ENCODE results near the gene PHF14.
"Not testable (repeated sequence)": the region's sequence is repeated elsewhere in the genome, so short reads cannot be mapped to it uniquely, and the experiment has no call there.

The PHF14 gene, protein sequence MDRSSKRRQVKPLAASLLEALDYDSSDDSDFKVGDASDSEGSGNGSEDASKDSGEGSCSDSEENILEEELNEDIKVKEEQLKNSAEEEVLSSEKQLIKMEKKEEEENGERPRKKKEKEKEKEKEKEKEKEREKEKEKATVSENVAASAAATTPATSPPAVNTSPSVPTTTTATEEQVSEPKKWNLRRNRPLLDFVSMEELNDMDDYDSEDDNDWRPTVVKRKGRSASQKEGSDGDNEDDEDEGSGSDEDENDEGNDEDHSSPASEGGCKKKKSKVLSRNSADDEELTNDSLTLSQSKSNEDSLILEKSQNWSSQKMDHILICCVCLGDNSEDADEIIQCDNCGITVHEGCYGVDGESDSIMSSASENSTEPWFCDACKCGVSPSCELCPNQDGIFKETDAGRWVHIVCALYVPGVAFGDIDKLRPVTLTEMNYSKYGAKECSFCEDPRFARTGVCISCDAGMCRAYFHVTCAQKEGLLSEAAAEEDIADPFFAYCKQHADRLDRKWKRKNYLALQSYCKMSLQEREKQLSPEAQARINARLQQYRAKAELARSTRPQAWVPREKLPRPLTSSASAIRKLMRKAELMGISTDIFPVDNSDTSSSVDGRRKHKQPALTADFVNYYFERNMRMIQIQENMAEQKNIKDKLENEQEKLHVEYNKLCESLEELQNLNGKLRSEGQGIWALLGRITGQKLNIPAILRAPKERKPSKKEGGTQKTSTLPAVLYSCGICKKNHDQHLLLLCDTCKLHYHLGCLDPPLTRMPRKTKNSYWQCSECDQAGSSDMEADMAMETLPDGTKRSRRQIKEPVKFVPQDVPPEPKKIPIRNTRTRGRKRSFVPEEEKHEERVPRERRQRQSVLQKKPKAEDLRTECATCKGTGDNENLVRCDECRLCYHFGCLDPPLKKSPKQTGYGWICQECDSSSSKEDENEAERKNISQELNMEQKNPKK

DNA sequence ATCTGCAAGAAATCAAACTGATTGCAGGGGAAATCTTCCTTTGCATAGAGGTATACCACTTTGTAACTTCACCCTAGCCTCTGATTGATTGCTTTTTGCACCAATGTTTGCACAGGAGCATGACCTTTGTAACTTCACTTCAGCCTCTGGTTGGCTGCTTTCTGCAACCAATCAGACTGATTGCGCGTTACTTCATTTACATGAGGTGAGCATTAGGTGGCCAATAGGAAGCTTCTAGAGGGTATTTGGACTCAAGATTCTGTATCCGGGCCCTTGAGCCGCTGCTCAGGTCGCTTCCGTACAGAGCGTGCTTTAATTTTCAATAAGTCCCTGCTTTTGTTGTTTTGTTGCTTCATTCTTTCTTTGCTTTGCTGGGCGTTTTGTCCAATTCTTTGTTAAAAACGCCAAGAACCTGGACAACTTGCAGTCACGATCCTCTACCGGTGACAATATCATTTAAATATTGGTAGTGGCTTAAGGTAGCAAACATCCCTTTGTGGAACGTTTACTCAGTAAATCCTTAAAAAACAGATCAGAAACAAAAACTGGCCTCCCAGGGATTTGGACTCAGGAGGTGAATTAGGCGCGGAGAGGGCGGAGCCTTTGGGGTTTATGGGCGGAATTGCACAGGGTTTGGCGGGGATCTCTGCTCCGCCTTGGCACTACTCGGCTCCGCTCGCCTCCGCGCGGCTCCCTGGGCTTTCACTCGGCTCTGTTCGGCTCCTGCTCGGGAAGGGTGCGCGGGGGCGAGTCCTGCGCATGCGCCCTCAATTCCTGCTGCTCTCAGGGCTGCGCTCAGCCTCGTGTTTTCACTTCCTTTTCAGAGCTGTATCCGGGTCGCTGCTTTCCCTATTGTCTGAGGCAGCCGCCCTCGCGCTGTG, at the start of gene PHF14:
Gene PHF14 (plus strand): TSS at position 812 of the 881 bp plus-strand sequence. CDS start 452 bp downstream, outside the sequence.
- peak within 1 kb of the TSS; percentile 93 for H3K27ac ChIP-seq
- TF ChIP-seq ZFX (IDR thresholded peaks at IDR 0.05): no peak
- TF ChIP-seq, protein P1, sequence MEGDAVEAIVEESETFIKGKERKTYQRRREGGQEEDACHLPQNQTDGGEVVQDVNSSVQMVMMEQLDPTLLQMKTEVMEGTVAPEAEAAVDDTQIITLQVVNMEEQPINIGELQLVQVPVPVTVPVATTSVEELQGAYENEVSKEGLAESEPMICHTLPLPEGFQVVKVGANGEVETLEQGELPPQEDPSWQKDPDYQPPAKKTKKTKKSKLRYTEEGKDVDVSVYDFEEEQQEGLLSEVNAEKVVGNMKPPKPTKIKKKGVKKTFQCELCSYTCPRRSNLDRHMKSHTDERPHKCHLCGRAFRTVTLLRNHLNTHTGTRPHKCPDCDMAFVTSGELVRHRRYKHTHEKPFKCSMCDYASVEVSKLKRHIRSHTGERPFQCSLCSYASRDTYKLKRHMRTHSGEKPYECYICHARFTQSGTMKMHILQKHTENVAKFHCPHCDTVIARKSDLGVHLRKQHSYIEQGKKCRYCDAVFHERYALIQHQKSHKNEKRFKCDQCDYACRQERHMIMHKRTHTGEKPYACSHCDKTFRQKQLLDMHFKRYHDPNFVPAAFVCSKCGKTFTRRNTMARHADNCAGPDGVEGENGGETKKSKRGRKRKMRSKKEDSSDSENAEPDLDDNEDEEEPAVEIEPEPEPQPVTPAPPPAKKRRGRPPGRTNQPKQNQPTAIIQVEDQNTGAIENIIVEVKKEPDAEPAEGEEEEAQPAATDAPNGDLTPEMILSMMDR (conservative IDR thresholded peaks at IDR 0.05): no peak

DNA sequence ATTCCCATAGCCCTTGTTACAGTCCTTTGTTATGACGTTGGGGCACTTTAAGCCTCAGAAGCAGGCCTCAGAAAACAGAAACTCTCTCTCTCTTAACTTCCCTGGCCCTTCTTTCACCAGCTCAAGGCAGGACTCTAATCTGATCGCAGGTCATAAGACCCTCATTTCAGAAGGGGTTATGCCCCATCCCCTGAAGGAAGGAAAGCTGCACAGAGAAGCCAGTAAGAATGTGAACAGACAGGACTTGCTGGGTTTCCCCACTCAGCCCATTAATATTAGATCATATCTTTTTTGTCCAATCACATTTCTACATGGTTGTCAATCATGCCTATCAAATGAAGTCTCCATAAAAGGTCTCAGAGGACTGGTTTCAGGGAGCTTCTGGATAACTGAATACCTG, 49.3 kb upstream of the PHF14 start:
- TF ChIP-seq, protein P1 (conservative IDR thresholded peaks at IDR 0.05): no peak
- no peak for TF ChIP-seq ZFX (IDR thresholded peaks at IDR 0.05)
- no peak overlapping the region for H3K27ac ChIP-seq

DNA sequence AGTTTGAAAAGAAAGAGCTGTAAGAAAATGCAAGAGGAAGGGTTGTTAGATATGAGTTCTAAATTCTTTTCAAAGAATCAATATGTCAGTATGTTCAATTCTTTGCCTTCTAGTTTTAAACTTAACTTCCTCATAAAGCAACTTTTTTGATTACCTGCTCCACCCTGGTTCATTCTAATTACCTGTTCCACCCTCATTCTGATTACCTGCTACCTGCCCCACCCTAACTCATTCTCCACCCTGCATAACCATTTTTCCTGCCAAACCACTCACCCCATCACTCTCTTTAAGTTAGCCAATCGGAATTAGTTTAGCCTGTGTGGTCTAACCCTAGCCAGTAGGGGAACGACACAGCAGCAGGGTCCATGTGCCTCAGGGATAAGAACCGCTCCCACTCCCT, 45.5 kb upstream of the PHF14 start:
- H3K27ac ChIP-seq: not testable (repeated sequence)

DNA sequence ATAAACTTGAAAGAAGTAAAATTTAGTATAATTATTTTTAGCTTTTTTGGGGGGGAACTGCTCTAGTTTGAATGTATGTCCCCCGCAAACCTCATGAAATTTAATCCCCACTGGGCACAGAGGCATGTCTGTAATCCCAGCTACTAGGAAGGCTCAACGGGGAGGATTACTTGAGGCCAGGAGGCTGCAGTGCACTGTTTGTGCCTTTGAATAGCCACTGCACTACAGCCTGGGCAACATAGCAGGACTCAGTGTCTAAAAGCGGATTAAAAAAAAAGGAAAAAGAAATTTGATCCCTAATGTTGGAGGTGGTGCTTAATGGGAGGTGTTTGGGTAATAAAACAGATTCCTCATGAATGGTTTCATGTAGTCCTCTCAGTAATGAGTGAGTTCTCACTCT, 43.1 kb upstream of the PHF14 start:
- TF ChIP-seq ZFX (IDR thresholded peaks at IDR 0.05): no peak
- TF ChIP-seq, protein P1 (conservative IDR thresholded peaks at IDR 0.05): no peak
- no peak overlapping the region for H3K27ac ChIP-seq

DNA sequence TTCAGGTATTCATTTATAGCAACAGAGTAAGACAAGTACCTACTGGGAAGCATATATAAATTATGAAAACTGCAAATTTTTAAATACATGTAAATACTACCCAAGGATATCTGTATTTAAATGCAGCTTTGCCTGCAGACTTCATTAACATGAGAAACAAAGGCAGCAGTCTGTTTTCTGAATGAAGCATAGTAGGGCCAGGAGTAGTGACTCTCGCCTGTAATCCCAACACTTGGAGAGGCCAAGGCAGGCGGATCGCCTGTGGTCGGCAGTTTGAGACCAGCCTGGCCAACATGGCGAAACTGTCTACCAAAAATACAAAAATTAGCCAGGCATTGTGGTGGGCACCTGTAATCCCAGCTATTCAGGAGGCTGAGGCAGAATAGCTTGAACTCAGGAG, 42.5 kb upstream of the PHF14 start:
- TF ChIP-seq ZFX (IDR thresholded peaks at IDR 0.05): no peak
- TF ChIP-seq, protein P1 (conservative IDR thresholded peaks at IDR 0.05): no peak
- H3K27ac ChIP-seq: no peak overlapping the region

DNA sequence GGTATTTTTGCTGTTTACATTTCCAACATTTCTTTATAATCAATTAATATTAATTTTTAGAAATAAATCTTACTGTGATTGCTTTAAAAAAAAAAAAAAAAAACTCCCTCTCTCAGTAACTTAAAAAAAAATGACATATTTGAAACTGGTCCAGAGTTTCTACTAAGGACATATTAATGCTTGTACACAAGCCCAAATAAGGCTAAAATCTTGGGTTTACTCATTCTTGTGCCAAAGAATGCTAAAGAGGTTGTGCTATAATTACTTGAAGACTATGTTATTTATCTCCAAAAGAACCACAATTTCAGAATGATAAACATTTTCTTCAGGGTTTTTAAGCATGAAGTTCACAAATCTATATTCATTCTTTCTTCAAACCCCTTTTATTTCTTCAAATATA, 39.4 kb upstream of the PHF14 start:
- TF ChIP-seq ZFX (IDR thresholded peaks at IDR 0.05): no peak
- TF ChIP-seq, protein P1 (conservative IDR thresholded peaks at IDR 0.05): no peak
- H3K27ac ChIP-seq: no peak overlapping the region

DNA sequence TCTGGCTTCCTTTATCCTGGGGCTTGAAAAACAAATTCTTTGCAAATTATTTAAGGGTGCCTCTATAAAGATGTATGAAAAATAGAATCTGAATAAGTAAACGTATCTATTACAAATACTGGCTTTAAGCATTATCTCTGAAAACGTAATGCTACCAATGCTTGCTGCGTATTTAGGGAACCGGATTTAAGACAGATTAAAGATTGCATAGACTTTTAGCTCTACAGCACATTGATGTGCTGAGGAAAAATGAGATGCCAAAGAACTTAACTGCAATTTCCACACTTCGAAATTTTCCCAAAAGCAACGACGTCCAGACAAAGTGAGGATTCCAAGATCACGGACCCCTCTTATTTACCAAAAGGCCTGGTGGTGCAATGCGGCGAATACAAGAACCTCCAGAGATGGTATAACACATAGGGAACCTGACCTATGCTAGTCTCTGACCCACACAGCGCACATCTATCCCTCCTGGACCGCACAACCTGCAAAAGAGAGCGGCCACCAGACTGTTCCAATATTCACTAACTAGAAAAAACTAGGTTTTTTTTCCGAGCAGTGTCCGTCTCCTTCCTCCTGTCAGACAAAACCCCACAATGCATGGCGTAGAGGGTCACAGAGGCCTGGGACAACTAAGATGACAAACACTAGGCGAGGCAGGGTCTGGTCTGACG, 34.3 kb upstream of the PHF14 start:
- TF ChIP-seq, protein P1 (conservative IDR thresholded peaks at IDR 0.05): no peak
- no peak for TF ChIP-seq ZFX (IDR thresholded peaks at IDR 0.05)

More for the DNA sequence above, 34.3 kb upstream of the PHF14 start:
- H3K27ac ChIP-seq: peak overlapping the region; percentile 98
